Activated CD4-positive, alpha-beta T cell treated with anti-CD3 and anti-CD28 coated beads, Interleukin-2, amount 50 U/mL, for 24 hours (primary cell): ENCODE measurements around the gene ASB4.
"Not testable (repeated sequence)": the region's sequence is repeated elsewhere in the genome, so short reads cannot be mapped to it uniquely, and the experiment has no call there.

Experiments used
- DNase-seq, 2 donors: peaks; one replicate each; pipeline ENCODE4 v3.0.0-alpha.2; 2020; ENCODE audit warnings: low read depth in 1 of 2, low spot score in 1 of 2

The ASB4 gene

DNA sequence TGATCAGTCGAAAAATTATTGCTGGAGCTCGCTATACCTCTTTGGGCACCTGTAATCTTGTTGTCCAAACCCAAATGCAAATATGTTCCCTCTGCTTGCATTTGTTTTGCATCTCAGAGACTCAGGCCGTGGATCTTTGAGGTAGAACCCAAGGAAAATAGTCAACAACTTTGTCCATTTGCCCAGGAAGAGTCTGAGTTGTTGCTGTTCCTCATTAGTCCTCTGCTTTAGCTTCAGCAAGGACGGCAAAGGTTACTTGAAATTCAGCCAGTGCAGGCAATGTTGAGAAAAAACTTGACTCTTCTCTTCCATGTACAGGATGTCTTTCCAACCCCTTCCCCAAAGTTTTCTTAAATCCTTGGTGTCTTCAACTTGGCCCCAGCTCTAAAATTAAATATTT, 64.8 kb downstream of the ASB4 start:
- no peak for DNase-seq

- not testable (repeated sequence) for DNase-seq
Measured at GRCh38 chr7:95552010-95552926, 66.5 kb downstream of the ASB4 start.

GRCh38 chr7:95553939-95554338, 68.2 kb downstream of the ASB4 start:
- DNase-seq = no peak

DNA sequence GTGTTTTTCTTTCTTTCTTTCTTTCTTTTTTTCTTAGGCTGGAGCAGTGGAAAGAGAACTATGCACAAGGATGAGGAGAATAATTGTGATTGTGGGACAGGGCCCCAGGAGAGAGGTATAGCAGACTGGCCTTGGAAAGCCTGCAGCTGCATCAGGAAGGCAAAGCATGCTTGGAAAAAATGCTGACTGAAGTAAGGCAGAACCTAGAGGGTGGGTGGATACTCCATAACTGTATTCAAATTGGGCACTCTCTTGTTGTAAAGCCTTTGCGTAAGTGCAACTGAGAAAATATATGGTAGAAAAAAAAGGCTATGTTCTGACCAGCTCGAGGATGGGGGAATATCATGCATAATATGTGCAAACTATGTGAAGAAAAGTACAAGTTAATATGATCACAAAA, 71.0 kb downstream of the ASB4 start:
- DNase-seq = no peak

DNA sequence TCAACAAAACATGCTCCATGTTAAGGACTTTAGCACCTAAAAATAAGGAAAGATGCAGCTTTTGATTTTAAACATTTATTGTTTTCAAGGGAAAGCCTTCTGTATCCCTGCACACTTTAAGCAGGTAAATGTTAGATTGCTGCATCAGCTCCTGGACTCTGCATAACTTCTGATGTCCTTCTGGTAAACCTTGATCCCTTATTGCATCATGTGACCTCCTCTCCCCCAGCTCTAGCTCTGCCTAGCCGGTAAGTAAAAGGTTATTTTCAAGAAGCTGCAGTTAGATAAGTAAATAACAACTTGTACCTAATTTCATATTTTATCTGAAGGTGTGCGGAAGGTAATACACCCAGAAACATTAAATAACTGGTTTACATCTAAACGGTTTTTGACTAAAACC, 73.1 kb downstream of the ASB4 start:
- no peak for DNase-seq

DNA sequence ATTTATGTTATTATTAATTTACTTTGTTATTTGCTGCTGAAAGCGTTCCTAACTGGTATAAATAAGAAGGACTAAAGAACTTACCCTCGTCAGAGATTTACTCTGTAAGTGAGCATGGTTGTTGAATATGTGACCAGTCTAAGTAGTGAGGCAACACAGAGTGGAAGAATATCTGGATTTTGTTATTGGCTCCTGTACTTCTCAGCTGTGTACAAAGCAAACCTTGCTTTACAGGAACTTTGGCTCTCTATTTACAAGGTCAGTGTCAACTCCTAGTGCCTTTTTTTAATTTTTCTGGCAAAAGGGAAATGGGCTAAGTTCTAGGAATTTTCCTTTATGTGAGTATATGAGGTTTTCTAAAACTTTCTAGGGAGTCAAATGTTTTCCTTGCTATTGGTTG, 74.9 kb downstream of the ASB4 start:
- no peak for DNase-seq

DNA sequence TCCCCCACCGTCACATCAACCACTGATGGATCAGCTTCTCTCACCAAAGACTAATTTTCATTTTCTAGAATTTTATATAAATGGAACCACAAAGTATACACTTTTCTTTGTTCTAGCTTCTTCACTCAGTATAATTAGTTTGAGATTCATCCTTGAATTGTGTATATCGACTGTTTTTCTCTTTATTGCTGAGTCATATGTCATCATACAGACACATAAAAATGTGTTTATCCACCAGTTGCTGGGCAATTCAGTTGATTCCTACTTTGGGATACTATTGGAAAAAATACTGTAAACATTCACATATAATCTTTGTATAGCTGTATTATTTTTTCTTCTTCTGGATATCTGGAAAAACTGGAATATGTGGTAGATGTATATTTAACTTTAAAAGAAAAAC, 84.0 kb downstream of the ASB4 start:
- DNase-seq = no peak

- no peak for DNase-seq
Measured at GRCh38 chr7:95577137-95577536, 91.4 kb downstream of the ASB4 start.

- DNase-seq = no peak
Measured at GRCh38 chr7:95578299-95578855, 92.6 kb downstream of the ASB4 start.

DNA sequence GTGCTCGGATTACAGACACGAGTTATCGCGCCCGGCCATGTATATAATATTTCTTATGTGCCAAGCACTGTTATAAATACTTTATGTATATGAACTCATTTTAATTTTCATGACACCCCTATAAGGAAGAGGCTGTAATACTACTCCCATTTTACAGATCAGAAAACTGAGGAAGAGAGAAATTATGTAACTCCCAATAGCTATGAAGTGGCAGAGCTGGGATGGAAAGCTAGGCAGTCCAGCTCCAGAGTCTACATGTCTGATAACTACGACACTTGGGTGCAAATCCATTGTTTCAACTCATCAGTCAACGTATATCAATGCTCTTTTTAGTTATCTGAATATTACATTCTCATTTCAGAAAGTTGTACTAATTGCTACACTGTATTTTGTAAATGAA, 93.6 kb downstream of the ASB4 start:
- no peak for DNase-seq

DNA sequence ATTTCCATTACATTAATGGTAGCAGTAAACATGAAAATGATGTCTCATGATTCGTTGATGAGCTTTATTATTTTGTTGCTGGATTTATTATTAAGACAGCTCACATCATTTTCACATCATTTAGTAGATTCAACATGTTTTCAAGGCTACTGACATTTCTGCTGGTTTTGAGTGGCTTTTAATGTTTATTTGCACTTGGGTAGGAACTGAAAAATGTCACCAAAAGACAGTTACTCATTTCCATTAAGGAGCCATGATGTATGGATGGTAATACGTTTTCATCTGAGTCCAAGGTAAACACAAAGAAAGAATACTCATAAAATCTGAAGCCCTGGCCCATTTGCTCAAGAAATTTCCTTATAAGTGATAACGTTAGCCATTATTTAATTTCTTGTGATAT, 95.7 kb downstream of the ASB4 start:
- no peak for DNase-seq

DNA sequence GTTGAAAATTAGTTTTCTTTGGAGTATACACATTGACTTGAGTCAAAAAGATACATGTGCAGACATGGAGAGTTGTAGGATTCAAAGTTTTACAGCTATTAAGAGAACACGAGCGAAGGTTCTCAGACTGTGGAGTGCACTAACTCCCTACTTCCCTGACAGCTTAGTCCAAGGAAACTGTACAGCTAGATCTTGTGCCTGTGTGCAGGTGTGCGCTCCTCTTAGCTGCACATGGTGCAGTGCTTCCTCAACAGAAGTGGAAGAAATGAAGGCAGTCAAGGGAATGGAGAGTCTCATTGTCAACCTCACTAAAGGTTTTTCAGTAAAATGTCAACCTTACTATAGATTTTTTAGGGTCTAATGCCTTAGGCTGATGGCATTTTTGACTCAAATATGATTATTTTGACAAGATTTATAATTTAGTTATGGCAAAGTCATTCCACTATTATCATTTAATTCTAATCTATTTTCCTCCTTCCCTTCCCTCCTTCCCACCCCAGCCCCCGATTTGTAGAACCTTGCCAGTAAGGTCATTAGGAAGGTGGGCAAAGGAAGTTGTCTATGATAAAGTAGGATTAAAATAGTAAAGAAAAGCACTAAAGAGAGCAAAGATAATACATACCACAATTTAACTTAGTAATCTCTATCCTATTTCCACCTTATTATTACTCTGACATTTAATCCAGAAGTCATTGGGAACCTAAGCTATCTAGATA, 97.0 kb downstream of the ASB4 start:
- DNase-seq = no peak

- DNase-seq = no peak
Measured at GRCh38 chr7:95583834-95584621, 98.3 kb downstream of the ASB4 start.

DNA sequence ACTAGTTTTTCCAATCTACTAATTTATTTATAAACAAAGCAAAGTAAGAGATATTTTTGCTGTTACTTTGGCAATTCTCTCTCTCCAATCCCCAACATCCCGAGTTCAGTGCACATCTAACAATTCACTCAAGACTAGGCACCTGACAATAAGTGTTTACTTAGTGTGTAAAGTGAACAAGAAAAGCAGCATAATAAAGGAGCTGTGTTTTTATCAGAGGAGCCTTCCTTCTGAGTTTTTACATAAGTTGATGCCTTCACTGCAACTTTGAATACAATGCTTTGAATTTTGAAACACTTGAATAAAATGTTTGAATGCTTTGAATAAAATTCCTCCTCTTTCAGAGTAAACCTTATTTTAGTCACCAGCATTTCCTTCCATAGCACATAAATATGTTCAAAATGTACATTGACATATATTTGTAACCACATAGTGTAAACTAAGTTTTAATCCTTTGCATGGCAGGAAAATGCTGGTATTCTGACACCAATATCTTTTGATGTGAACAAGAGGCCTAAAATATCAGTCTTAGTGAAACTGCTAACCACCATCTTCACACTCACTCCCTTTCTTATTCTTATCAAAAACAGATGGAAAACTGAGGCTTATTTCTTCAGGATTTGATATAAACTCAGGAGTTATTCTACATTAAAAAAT, 99.2 kb downstream of the ASB4 start:
- no peak for DNase-seq

DNA sequence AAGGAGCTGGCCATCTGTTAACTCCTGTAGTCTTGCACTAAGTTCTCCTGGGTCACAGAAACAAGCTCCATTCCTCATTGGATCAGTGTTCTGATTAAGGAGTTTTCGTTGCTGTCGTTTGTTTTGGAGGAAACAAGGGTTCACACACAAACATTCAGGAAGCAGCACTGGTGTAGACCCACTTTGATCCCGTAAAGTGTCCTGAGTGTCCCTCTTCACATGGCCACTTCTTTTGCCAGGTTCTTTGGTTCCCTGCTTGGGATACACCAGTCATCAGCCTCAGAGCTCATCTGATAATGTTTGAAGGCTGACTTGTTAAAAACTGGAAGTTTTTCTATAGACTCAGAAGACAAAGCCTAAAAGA, 99.7 kb downstream of the ASB4 start:
- DNase-seq = no peak

DNA sequence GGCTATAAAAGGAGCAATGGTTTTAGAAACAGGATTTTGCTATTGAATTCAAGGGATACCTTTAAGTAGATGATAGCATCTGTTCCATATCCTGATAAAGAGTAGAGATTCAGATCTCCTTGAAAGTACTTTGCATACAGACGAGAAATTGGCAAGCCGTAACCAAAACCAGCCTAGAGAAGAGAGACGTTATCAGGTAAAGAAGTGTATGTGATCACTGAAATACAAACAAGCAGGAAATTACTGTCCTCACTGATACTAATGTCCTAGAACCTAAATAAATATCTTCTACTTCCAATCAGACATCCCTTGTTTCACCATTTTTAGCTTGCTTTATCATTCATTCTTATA, 101.2 kb downstream of the ASB4 start:
- DNase-seq = no peak

- DNase-seq = no peak
Measured at GRCh38 chr7:95589031-95589430, 103.3 kb downstream of the ASB4 start.

DNA sequence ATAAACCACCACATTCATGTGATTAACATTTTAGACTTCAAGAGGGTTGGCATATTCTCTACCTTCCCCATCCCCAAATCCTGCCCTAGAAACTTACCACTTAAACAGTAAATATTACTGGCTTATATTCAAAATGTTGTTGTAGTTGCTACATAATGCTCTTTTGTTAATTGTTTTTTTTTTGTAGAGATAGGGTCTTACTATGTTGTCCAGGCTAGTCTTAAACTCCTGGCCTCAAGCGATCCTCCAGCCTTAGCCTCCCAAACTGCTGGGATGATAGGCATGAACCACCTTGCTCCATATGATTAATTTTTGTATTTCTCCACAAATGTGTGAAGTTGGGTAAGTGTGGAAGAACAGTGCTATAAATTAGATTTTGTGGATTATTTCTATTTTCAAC, 104.0 kb downstream of the ASB4 start:
- DNase-seq = no peak
